ENCODE measurements around the gene C12orf75. TPM values are rescaled to one million over a fixed set of nuclear protein-coding genes. Genes with fewer than 3 reads are reported as not detected.
"Not testable (repeated sequence)": the region's sequence is repeated elsewhere in the genome, so short reads cannot be mapped to it uniquely, and the experiment has no call there.

The C12orf75 gene
- total and polyA plus RNA-seq, 5 donors from 2014 or later, result 53.0 to 184 (median 86.1) TPM

GRCh38 chr12:105313755-105314154, 16.7 kb upstream of the C12orf75 start:
- peaks cover 0 to 21% (median 3%) of the 10 kb centered on the region in 7 donors for H3K9me3 Mint-ChIP-seq
- H3K9me3 ChIP-seq (ENCODE audit: control insufficient read depth in 2 of 2, low read length in 2 of 2); H3K4me1 ChIP-seq (ENCODE audit: control insufficient read depth, insufficient read depth, low read length, poor library complexity, severe bottlenecking); H3K27me3 ChIP-seq (ENCODE audit: control insufficient read depth, insufficient read depth, low read length); H3K27ac Mint-ChIP-seq; ATAC-seq (ENCODE audit: low read depth in 2 of 2); H3K27ac ChIP-seq (ENCODE audit: insufficient read depth, low read length, poor library complexity, severe bottlenecking); H3K4me3 Mint-ChIP-seq; DNase-seq; H3K4me3 ChIP-seq (ENCODE audit: low read depth, low read length); H3K36me3 ChIP-seq (ENCODE audit: control insufficient read depth, insufficient read depth, low read length); H3K4me1 Mint-ChIP-seq: not testable (repeated sequence)
- H3K27me3 Mint-ChIP-seq, result peaks cover 28% of the 10 kb centered on the region
- H3K36me3 Mint-ChIP-seq, result peaks cover 14% of the 10 kb centered on the region

- Histone ChIP-seq H3K27me3 (ENCODE audit: control insufficient read depth, insufficient read depth, low read length) (no peaks in the 10 kb centered on the region), H3K36me3 (ENCODE audit: control insufficient read depth, insufficient read depth, low read length) (no peaks in the 10 kb centered on the region), H3K4me1 (ENCODE audit: control insufficient read depth, insufficient read depth, low read length, poor library complexity, severe bottlenecking) (no peaks in the 10 kb centered on the region), H3K4me3 (ENCODE audit: low read depth, low read length) (no peak overlapping the region), H3K9me3 (ENCODE audit: control insufficient read depth in 2 of 2, low read length in 2 of 2) (peaks cover 6 to 7% of the 10 kb centered on the region in 2 experiments), H3K27ac (ENCODE audit: insufficient read depth, low read length, poor library complexity, severe bottlenecking) (no peak overlapping the region)
- Mint-ChIP-seq H3K36me3 (peaks cover 11% of the 10 kb centered on the region), H3K27ac (no peak overlapping the region), H3K9me3 (peaks cover 0 to 17% (median 3%) of the 10 kb centered on the region in 7 donors), H3K4me3 (no peak overlapping the region), H3K27me3 (peaks cover 19% of the 10 kb centered on the region), H3K4me1 (peaks cover 0 to 8% (median 8%) of the 10 kb centered on the region in 4 donors)
- no peak for DNase-seq
- ATAC-seq (ENCODE audit: low read depth in 2 of 2), result no peak
These were observed 15.4 kb upstream of the C12orf75 start for GRCh38 chr12:105315130-105315529.

- H3K4me1 ChIP-seq (ENCODE audit: control insufficient read depth, insufficient read depth, low read length, poor library complexity, severe bottlenecking), result no peaks in the 10 kb centered on the region
- H3K36me3 ChIP-seq (ENCODE audit: control insufficient read depth, insufficient read depth, low read length), result no peaks in the 10 kb centered on the region
- no peak for DNase-seq
- no peaks in the 10 kb centered on the region for H3K27me3 ChIP-seq (ENCODE audit: control insufficient read depth, insufficient read depth, low read length)
- peaks cover 0 to 17% (median 3%) of the 10 kb centered on the region in 7 donors for H3K9me3 Mint-ChIP-seq
- no peak overlapping the region for H3K4me3 Mint-ChIP-seq
- H3K4me3 ChIP-seq (ENCODE audit: low read depth, low read length), result no peak overlapping the region
- H3K27ac Mint-ChIP-seq, result no peak overlapping the region
- H3K27me3 Mint-ChIP-seq, result peaks cover 17% of the 10 kb centered on the region
- peaks cover 11% of the 10 kb centered on the region for H3K36me3 Mint-ChIP-seq
- no peak for ATAC-seq (ENCODE audit: low read depth in 2 of 2)
- H3K27ac ChIP-seq (ENCODE audit: insufficient read depth, low read length, poor library complexity, severe bottlenecking), result no peak overlapping the region
- H3K9me3 ChIP-seq (ENCODE audit: control insufficient read depth in 2 of 2, low read length in 2 of 2), result peaks cover 6 to 7% of the 10 kb centered on the region in 2 experiments
- peaks cover 0 to 9% (median 8%) of the 10 kb centered on the region in 4 donors for H3K4me1 Mint-ChIP-seq
These were observed 14.8 kb upstream of the C12orf75 start for GRCh38 chr12:105315726-105316125.

- Mint-ChIP-seq H3K4me1 (peaks cover 0 to 9% (median 8%) of the 10 kb centered on the region in 4 donors), H3K27ac (peak overlapping the region in 1 of 3 donors; percentile 39), H3K36me3 (peaks cover 11% of the 10 kb centered on the region), H3K27me3 (peaks cover 17% of the 10 kb centered on the region), H3K9me3 (peaks cover 0 to 17% (median 3%) of the 10 kb centered on the region in 7 donors), H3K4me3 (no peak overlapping the region)
- Histone ChIP-seq H3K4me1 (ENCODE audit: control insufficient read depth, insufficient read depth, low read length, poor library complexity, severe bottlenecking) (no peaks in the 10 kb centered on the region), H3K9me3 (ENCODE audit: control insufficient read depth in 2 of 2, low read length in 2 of 2) (peaks cover 6 to 7% of the 10 kb centered on the region in 2 experiments), H3K27me3 (ENCODE audit: control insufficient read depth, insufficient read depth, low read length) (no peaks in the 10 kb centered on the region), H3K27ac (ENCODE audit: insufficient read depth, low read length, poor library complexity, severe bottlenecking) (no peak overlapping the region), H3K36me3 (ENCODE audit: control insufficient read depth, insufficient read depth, low read length) (no peaks in the 10 kb centered on the region), H3K4me3 (ENCODE audit: low read depth, low read length) (no peak overlapping the region)
- no peak for DNase-seq
- ATAC-seq (ENCODE audit: low read depth in 2 of 2), result no peak
These were observed 13.3 kb upstream of the C12orf75 start for GRCh38 chr12:105316931-105317852.

- H3K27me3 Mint-ChIP-seq, result peaks cover 11% of the 10 kb centered on the region
- Histone ChIP-seq H3K27ac (ENCODE audit: insufficient read depth, low read length, poor library complexity, severe bottlenecking) (no peak overlapping the region), H3K4me3 (ENCODE audit: low read depth, low read length) (no peak overlapping the region), H3K27me3 (ENCODE audit: control insufficient read depth, insufficient read depth, low read length) (no peaks in the 10 kb centered on the region), H3K4me1 (ENCODE audit: control insufficient read depth, insufficient read depth, low read length, poor library complexity, severe bottlenecking) (no peaks in the 10 kb centered on the region), H3K9me3 (ENCODE audit: control insufficient read depth in 2 of 2, low read length in 2 of 2) (peaks cover 6 to 7% of the 10 kb centered on the region in 2 experiments), H3K36me3 (ENCODE audit: control insufficient read depth, insufficient read depth, low read length) (no peaks in the 10 kb centered on the region)
- no peak overlapping the region for H3K4me3 Mint-ChIP-seq
- ATAC-seq (ENCODE audit: low read depth in 2 of 2), result no peak
- peaks cover 0 to 9% (median 8%) of the 10 kb centered on the region in 4 donors for H3K4me1 Mint-ChIP-seq
- peaks cover 8% of the 10 kb centered on the region for H3K36me3 Mint-ChIP-seq
- H3K27ac Mint-ChIP-seq, result no peak overlapping the region
- no peak for DNase-seq
- H3K9me3 Mint-ChIP-seq, result peaks cover 0 to 15% (median 3%) of the 10 kb centered on the region in 7 donors
These were observed 12.4 kb upstream of the C12orf75 start for GRCh38 chr12:105317942-105318621.

GRCh38 chr12:105318651-105319483, 11.6 kb upstream of the C12orf75 start:
- peaks cover 3% of the 10 kb centered on the region for H3K36me3 Mint-ChIP-seq

GRCh38 chr12:105319691-105320209, 10.7 kb upstream of the C12orf75 start:
- no peaks in the 10 kb centered on the region for H3K36me3 ChIP-seq (ENCODE audit: control insufficient read depth, insufficient read depth, low read length)
- no peaks in the 10 kb centered on the region for H3K27me3 ChIP-seq (ENCODE audit: control insufficient read depth, insufficient read depth, low read length)
- Mint-ChIP-seq H3K4me3 (no peak overlapping the region), H3K4me1 (peaks cover 0 to 14% (median 9%) of the 10 kb centered on the region in 4 donors), H3K27ac (no peak overlapping the region), H3K9me3 (peaks cover 0 to 3% (median 0%) of the 10 kb centered on the region in 7 donors), H3K27me3 (peaks cover 9% of the 10 kb centered on the region), H3K36me3 (no peaks in the 10 kb centered on the region)
- ATAC-seq (ENCODE audit: low read depth in 2 of 2), result peak in 1 of 2 donors; percentile 50
- no peak overlapping the region for H3K27ac ChIP-seq (ENCODE audit: insufficient read depth, low read length, poor library complexity, severe bottlenecking)
- no peaks in the 10 kb centered on the region for H3K4me1 ChIP-seq (ENCODE audit: control insufficient read depth, insufficient read depth, low read length, poor library complexity, severe bottlenecking)
- peak in 1 of 3 donors; percentile 43 for DNase-seq
- H3K4me3 ChIP-seq (ENCODE audit: low read depth, low read length), result no peak overlapping the region
- no peaks in the 10 kb centered on the region for H3K9me3 ChIP-seq (ENCODE audit: control insufficient read depth in 2 of 2, low read length in 2 of 2)

More at GRCh38 chr12:105318651-105319483, 11.6 kb upstream of the C12orf75 start:
- Histone ChIP-seq H3K27me3 (ENCODE audit: control insufficient read depth, insufficient read depth, low read length) (no peaks in the 10 kb centered on the region), H3K4me1 (ENCODE audit: control insufficient read depth, insufficient read depth, low read length, poor library complexity, severe bottlenecking) (no peaks in the 10 kb centered on the region), H3K27ac (ENCODE audit: insufficient read depth, low read length, poor library complexity, severe bottlenecking) (no peak overlapping the region), H3K4me3 (ENCODE audit: low read depth, low read length) (no peak overlapping the region), H3K36me3 (ENCODE audit: control insufficient read depth, insufficient read depth, low read length) (no peaks in the 10 kb centered on the region), H3K9me3 (ENCODE audit: control insufficient read depth in 2 of 2, low read length in 2 of 2) (peaks cover 4 to 5% of the 10 kb centered on the region in 2 experiments)
- H3K9me3 Mint-ChIP-seq, result peaks cover 0 to 10% (median 3%) of the 10 kb centered on the region in 7 donors
- DNase-seq (no peak), ATAC-seq (ENCODE audit: low read depth in 2 of 2) (no peak)
- H3K27me3 Mint-ChIP-seq, result peaks cover 11% of the 10 kb centered on the region
- H3K4me1 Mint-ChIP-seq, result peaks cover 0 to 12% (median 9%) of the 10 kb centered on the region in 4 donors
- H3K27ac Mint-ChIP-seq, result no peak overlapping the region
- H3K4me3 Mint-ChIP-seq, result no peak overlapping the region
